SJCRH30 (cell line): ENCODE data around the gene FHAD1. TPM values are rescaled to one million over a fixed set of nuclear protein-coding genes. Genes with fewer than 3 reads are reported as not detected.
A peak's percentile ranks its signal among the peaks of the same experiment; 100 is the strongest.

Source experiments
- DNase-seq, 2 experiments: peaks; one replicate each; pipeline ENCODE4 v3.0.0-alpha.2; 2015 to 2020
- H3K27ac ChIP-seq: fragments of 250-450 bp; sonication (Bioruptor Pico); 2 replicates; pipeline ENCODE4 v1.5.1; 2020; ENCODE audit warnings: mild to moderate bottlenecking, moderate library complexity
- H3K27me3 ChIP-seq: fragments of 250-450 bp; sonication (Bioruptor Pico); 2 replicates; pipeline ENCODE4 v1.5.1; 2020; ENCODE audit warnings: mild to moderate bottlenecking, moderate library complexity
- H3K36me3 ChIP-seq: fragments of 250-450 bp; sonication (Bioruptor Pico); 2 replicates; pipeline ENCODE4 v1.5.1; 2020; ENCODE audit warnings: mild to moderate bottlenecking, moderate library complexity
- H3K4me1 ChIP-seq: fragments of 250-450 bp; sonication (Bioruptor Pico); 2 replicates; pipeline ENCODE4 v1.5.1; 2020; ENCODE audit warnings: mild to moderate bottlenecking, moderate library complexity
- H3K4me3 ChIP-seq: fragments of 250-450 bp; sonication (Bioruptor Pico); 2 replicates; pipeline ENCODE4 v1.5.1; 2020; ENCODE audit warnings: mild to moderate bottlenecking, moderate library complexity
- H3K9me3 ChIP-seq: fragments of 250-450 bp; sonication (Bioruptor Pico); replicated peaks from 2 replicates; pipeline ENCODE4 v1.5.1; 2020; ENCODE audit warnings: mild to moderate bottlenecking, moderate library complexity
- total RNA-seq: library from RNA; depleted of rRNA; stranded (reverse); fragments of >200 nt; shearing (Covaris generic); gene quantifications from 2 replicates; pipeline ENCODE4 v1.2.3, GENCODE V29; 2014

Gene FHAD1
- total RNA-seq, 1 experiment from 2014 or later, result 1.7 TPM

GRCh38 chr1:15272009-15272781 is 25.2 kb downstream of the FHAD1 start:
- no peaks in the 10 kb centered on the region for H3K4me1 ChIP-seq
- H3K27ac ChIP-seq, result no peak overlapping the region
- no peak overlapping the region for H3K4me3 ChIP-seq
- H3K27me3 ChIP-seq, result no peaks in the 10 kb centered on the region
- no peaks in the 10 kb centered on the region for H3K9me3 ChIP-seq
- no peaks in the 10 kb centered on the region for H3K36me3 ChIP-seq
- DNase-seq, result peak; percentile 76 to 91

DNA sequence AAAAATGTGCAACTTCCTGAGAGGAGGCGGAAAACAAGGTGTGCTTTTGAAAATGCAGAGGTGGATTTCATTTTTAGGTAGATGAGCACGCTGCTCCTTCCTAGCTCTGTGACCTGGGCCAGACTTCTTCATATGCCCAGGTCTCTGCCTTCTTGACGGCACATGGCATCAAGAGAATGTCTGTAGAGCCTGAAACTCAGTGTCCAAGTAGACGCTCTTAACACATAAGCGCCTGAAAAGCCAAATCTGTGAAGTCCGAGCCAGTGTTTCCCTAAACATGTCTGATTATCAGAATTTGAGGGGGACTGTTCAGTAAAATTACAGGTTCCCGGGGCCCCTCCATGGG is 25.7 kb downstream of the FHAD1 start:
- H3K9me3 ChIP-seq, result no peaks in the 10 kb centered on the region
- no peak for DNase-seq
- H3K27me3 ChIP-seq, result no peaks in the 10 kb centered on the region
- H3K27ac ChIP-seq, result no peak overlapping the region
- no peak overlapping the region for H3K4me3 ChIP-seq
- no peaks in the 10 kb centered on the region for H3K36me3 ChIP-seq
- no peaks in the 10 kb centered on the region for H3K4me1 ChIP-seq

GRCh38 chr1:15273274-15273673 is 26.3 kb downstream of the FHAD1 start:
- no peak for DNase-seq
- H3K9me3 ChIP-seq, result no peaks in the 10 kb centered on the region
- no peaks in the 10 kb centered on the region for H3K27me3 ChIP-seq
- no peaks in the 10 kb centered on the region for H3K4me1 ChIP-seq
- H3K36me3 ChIP-seq, result no peaks in the 10 kb centered on the region
- H3K4me3 ChIP-seq, result no peak overlapping the region
- H3K27ac ChIP-seq, result no peak overlapping the region

GRCh38 chr1:15275921-15276683 is 29.1 kb downstream of the FHAD1 start:
- no peaks in the 10 kb centered on the region for H3K9me3 ChIP-seq
- DNase-seq, result no peak

DNA sequence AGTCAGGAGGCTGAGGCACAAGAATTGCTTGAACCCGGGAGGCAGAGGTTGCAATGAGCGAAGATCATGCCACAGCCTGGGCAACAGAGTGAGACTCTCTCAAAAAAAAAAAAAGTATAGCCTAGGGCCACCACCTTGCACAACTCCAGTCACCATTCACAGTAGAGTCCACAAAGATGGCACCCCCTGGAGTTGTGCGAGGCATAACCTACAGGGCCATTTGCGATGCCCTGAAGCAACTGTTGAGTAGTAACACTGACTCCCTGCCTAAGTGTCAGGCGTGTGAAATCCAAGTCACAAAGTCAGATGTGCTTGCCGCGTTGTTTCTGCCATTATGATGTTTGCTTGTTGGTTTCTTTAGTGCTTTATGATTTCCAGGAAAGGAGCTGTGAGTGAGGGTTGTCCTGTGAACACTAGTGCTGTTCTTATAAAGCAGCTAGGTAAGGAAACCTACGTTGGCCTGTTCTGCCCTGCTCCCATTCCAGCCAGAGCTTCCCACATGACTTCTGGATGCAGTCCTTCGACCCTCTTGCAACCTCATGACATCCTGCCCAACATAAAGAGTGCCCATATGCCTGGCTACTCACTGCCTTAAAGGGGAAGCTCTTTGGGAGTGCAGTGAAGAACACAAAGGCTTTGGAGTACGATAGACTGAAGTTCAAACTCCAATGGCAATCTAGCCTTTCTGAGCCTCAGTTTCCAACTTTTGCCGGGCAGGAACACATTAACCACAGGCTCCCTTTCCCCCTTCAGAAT is 29.8 kb downstream of the FHAD1 start:
- H3K27ac ChIP-seq, result no peak overlapping the region
- no peak overlapping the region for H3K4me3 ChIP-seq
- H3K27me3 ChIP-seq, result no peaks in the 10 kb centered on the region
- no peak for DNase-seq
- H3K9me3 ChIP-seq, result no peaks in the 10 kb centered on the region
- no peaks in the 10 kb centered on the region for H3K4me1 ChIP-seq
- no peaks in the 10 kb centered on the region for H3K36me3 ChIP-seq

More at GRCh38 chr1:15275921-15276683, 29.1 kb downstream of the FHAD1 start:
- Histone ChIP-seq H3K36me3 (no peaks in the 10 kb centered on the region), H3K27me3 (no peaks in the 10 kb centered on the region), H3K27ac (no peak overlapping the region), H3K4me1 (no peaks in the 10 kb centered on the region), H3K4me3 (no peak overlapping the region)

DNA sequence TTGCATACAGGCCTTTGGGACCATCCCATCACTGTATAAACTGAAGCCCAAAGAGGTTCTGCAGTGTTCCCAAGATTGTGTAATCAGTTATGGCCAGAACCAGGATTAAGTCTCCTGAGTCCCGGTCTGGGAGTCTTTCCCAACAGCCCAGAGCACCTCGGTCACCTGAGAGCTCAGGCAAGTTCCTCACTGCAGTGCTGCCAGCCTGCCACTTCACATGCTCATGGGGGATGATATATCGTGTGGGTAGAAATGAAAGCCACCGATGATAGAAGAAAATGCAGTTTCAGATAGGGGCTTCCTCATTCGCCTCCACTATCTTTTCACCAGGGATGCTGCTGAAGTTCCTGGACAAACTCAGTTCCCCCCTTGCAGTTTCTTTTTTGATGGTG is 30.4 kb downstream of the FHAD1 start:
- Histone ChIP-seq H3K4me1 (no peaks in the 10 kb centered on the region), H3K9me3 (no peaks in the 10 kb centered on the region), H3K36me3 (no peaks in the 10 kb centered on the region), H3K27ac (no peak overlapping the region), H3K27me3 (no peaks in the 10 kb centered on the region), H3K4me3 (no peak overlapping the region)
- DNase-seq, result no peak

GRCh38 chr1:15277933-15278332 is 30.9 kb downstream of the FHAD1 start:
- Histone ChIP-seq H3K9me3 (no peaks in the 10 kb centered on the region), H3K4me1 (no peaks in the 10 kb centered on the region), H3K27ac (no peak overlapping the region), H3K36me3 (no peaks in the 10 kb centered on the region), H3K4me3 (no peak overlapping the region), H3K27me3 (no peaks in the 10 kb centered on the region)
- no peak for DNase-seq

DNA sequence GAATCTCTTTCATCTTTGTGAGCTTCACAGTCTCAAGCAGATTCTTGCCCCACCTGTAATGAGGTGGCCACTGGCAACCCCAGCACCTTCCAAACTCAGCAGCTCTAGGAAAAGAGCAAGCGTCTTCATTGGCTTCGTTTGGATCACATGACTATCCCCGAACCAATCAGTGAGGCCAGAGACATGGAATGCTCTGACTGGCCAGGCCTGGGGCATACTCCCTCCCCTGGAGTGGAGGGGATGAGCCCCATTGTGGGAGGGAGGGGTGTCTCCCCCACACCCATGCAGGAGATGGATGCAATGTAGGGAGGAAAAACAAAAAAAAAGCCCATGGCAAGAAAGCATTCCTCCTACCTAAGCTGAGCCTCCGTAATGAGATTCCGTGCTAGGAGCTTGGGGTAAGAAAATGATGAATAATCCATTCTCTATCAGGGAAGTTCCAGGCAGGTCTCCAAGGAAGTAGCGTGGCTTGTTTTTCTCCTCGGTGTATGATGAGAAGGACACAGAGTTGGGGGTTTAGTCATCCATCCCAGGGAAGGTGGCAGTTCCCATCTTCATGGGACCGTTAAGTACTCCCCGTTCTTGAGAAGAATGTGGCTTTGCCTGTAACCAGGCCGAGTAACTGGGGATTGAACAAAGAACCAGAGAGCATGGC is 32.7 kb downstream of the FHAD1 start:
- Histone ChIP-seq H3K4me1 (peaks cover 4% of the 10 kb centered on the region), H3K36me3 (no peaks in the 10 kb centered on the region), H3K9me3 (no peaks in the 10 kb centered on the region), H3K27me3 (no peaks in the 10 kb centered on the region), H3K27ac (no peak overlapping the region), H3K4me3 (no peak overlapping the region)
- DNase-seq, result no peak

- DNase-seq, result no peak
- Histone ChIP-seq H3K27ac (no peak overlapping the region), H3K27me3 (no peaks in the 10 kb centered on the region), H3K36me3 (no peaks in the 10 kb centered on the region), H3K4me1 (peaks cover 10% of the 10 kb centered on the region), H3K4me3 (no peak overlapping the region), H3K9me3 (no peaks in the 10 kb centered on the region)
Observed at GRCh38 chr1:15280416-15280815, 33.4 kb downstream of the FHAD1 start.

DNA sequence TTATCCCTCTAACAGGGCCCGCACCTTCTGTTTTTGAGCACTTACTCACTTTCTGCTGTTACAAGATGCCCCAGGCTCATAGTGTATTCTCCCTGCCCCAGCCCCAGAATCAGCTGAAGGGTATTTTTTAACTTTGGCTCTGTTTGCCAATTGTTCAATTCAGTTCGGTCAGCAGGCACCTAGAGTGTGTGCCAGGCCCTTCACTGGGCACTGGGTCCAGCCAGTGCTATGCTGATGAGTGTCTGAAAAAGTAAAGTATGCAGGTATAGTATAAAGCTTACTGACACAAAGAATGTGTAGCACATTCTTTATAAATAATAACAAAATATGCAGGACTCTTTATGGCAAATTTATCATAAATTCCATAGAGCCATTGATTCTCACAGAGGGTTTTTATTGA is 35.0 kb downstream of the FHAD1 start:
- DNase-seq, result no peak
- Histone ChIP-seq H3K27ac (no peak overlapping the region), H3K9me3 (no peaks in the 10 kb centered on the region), H3K36me3 (no peaks in the 10 kb centered on the region), H3K4me3 (no peak overlapping the region), H3K4me1 (peaks cover 10% of the 10 kb centered on the region), H3K27me3 (no peaks in the 10 kb centered on the region)

DNA sequence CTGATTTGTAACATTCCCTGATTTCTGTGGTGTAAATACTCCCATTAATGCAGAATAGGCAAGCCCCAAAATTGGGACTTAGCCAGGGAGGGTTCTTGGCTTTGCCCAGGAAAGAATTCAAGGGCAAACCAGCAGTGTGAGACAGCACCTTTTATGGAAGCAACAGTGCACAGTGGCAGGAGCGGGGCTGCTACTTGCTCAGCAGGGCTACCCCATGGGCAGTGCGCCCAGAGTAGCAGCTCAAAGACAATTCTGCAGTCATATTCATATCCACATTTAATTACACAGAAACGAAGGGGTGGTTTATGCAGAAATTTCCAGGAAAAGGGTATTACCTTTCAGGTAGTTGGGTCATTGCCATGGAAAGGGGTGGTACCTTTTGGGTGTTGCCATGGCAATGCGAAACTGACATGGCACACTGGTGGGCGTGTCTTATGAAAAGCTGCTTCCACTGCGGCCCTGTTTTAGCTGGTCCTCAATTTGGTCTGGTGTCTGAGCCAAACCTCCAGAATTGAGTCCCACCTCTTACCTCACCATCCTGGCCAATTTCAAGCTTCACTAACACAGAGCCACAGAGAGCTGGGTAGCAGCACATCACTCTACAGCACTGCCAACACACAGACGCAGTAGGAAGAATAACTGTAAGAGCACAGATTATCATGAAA is 35.9 kb downstream of the FHAD1 start:
- Histone ChIP-seq H3K4me3 (no peak overlapping the region), H3K27me3 (no peaks in the 10 kb centered on the region), H3K9me3 (no peaks in the 10 kb centered on the region), H3K4me1 (peaks cover 10% of the 10 kb centered on the region), H3K36me3 (no peaks in the 10 kb centered on the region), H3K27ac (no peak overlapping the region)
- DNase-seq, result no peak

- no peak overlapping the region for H3K27ac ChIP-seq
- no peak overlapping the region for H3K4me3 ChIP-seq
- H3K27me3 ChIP-seq, result no peaks in the 10 kb centered on the region
- no peaks in the 10 kb centered on the region for H3K9me3 ChIP-seq
- no peaks in the 10 kb centered on the region for H3K36me3 ChIP-seq
- no peak for DNase-seq
- peaks cover 10% of the 10 kb centered on the region for H3K4me1 ChIP-seq
Observed at GRCh38 chr1:15283526-15283925, 36.5 kb downstream of the FHAD1 start.

- DNase-seq, result no peak
- no peak overlapping the region for H3K27ac ChIP-seq
- no peak overlapping the region for H3K4me3 ChIP-seq
- H3K9me3 ChIP-seq, result no peaks in the 10 kb centered on the region
- no peaks in the 10 kb centered on the region for H3K27me3 ChIP-seq
- no peaks in the 10 kb centered on the region for H3K36me3 ChIP-seq
- peaks cover 10% of the 10 kb centered on the region for H3K4me1 ChIP-seq
Observed at GRCh38 chr1:15286452-15286851, 39.4 kb downstream of the FHAD1 start.
